ENCODE data around the gene ACAP2.

GRCh38 chr3:195401943-195402342, 40.9 kb downstream of the ACAP2 start:
- TF ChIP-seq, protein P1, sequence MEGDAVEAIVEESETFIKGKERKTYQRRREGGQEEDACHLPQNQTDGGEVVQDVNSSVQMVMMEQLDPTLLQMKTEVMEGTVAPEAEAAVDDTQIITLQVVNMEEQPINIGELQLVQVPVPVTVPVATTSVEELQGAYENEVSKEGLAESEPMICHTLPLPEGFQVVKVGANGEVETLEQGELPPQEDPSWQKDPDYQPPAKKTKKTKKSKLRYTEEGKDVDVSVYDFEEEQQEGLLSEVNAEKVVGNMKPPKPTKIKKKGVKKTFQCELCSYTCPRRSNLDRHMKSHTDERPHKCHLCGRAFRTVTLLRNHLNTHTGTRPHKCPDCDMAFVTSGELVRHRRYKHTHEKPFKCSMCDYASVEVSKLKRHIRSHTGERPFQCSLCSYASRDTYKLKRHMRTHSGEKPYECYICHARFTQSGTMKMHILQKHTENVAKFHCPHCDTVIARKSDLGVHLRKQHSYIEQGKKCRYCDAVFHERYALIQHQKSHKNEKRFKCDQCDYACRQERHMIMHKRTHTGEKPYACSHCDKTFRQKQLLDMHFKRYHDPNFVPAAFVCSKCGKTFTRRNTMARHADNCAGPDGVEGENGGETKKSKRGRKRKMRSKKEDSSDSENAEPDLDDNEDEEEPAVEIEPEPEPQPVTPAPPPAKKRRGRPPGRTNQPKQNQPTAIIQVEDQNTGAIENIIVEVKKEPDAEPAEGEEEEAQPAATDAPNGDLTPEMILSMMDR (conservative IDR thresholded peaks at IDR 0.05), result no peak
- no peak for TF ChIP-seq ZFX (IDR thresholded peaks at IDR 0.05)
